Endothelial cell of umbilical vein (primary cell): ENCODE data around the gene PKP3. TPM values are rescaled to one million over a fixed set of nuclear protein-coding genes. Genes with fewer than 3 reads are reported as not detected.

ENCODE experiments used
- BruUV-seq: library from RNA; stranded (reverse); fragments of 400-500 nt; replicated peaks from 2 replicates; lab custom pipeline; 2021; lab: Mats Ljungman, UMichigan
- CTCF ChIA-PET: fragments of 300-600, 350-600 bp; sonication (Branson Sonifier 250); formaldehyde crosslinking; loops from one replicate; lab custom pipeline; 2021; ENCODE audit warnings: antibody characterized with exemption, inconsistent platforms; lab: Charles Lee
- POLR2A ChIA-PET: fragments of 300-600, 350-600 bp; sonication (Branson Sonifier 250); formaldehyde crosslinking; loops from one replicate; lab custom pipeline; 2021; ENCODE audit warnings: antibody characterized with exemption, inconsistent platforms; lab: Charles Lee
- DNase-seq: peaks from one replicate; pipeline ENCODE4 v3.0.0-alpha.2; 2011; ENCODE audit warnings: low read depth, low spot score
- FAIRE-seq: peaks from 2 replicates; lab custom pipeline; 2011; peaks lifted over from hg19 to GRCh38; lab: Jason Lieb, UNC
- H2AFZ ChIP-seq: 2 replicates; pipeline ENCODE4 v1.6.0; 2012; ENCODE audit warnings: low read depth, low read length, control low read depth, inconsistent platforms
- H3K27ac ChIP-seq: 2 replicates; pipeline ENCODE4 v1.5.1; 2011; ENCODE audit warnings: low read depth, mild to moderate bottlenecking, control low read depth, low read length, moderate library complexity; ENCODE audit not compliant: insufficient read depth
- H3K27me3 ChIP-seq, 2 experiments: 2 replicates each; pipeline versions ENCODE4 v1.6.0 to v1.6.1; 2011; ENCODE audit warnings: low read length in 2 of 2, mixed read lengths in 1 of 2; ENCODE audit not compliant: control insufficient read depth in 2 of 2, insufficient read depth in 2 of 2
- H3K36me3 ChIP-seq, 2 experiments: 2 replicates in 1 of 2; 3 replicates in 1 of 2; pipeline ENCODE4 v1.5.1; 2011; ENCODE audit warnings: low read length in 2 of 2, mild to moderate bottlenecking in 1 of 2, moderate library complexity in 1 of 2; ENCODE audit not compliant: control insufficient read depth in 2 of 2, insufficient read depth in 2 of 2; ENCODE audit errors: extremely low read depth in 1 of 2
- H3K4me1 ChIP-seq: 3 replicates; pipeline ENCODE4 v1.5.1; 2011; ENCODE audit warnings: mild to moderate bottlenecking, low read length; ENCODE audit not compliant: control insufficient read depth, insufficient read depth; ENCODE audit errors: extremely low read depth
- H3K4me2 ChIP-seq: 2 replicates; pipeline ENCODE4 v1.6.1; 2011; ENCODE audit warnings: low read length, control low read depth, mixed read lengths; ENCODE audit not compliant: insufficient read depth
- H3K4me3 ChIP-seq, 3 experiments: fragments of 200-600 bp in 1 of 3; sonication (generic), shearing (Covaris generic) in 1 of 3; replicated peaks in 1 of 3; 2 replicates each; pipeline ENCODE4 v1.5.1; 2011 to 2016; ENCODE audit warnings: control low read depth in 3 of 3, low read length in 3 of 3, mild to moderate bottlenecking in 2 of 3, inconsistent platforms in 1 of 3, low read depth in 1 of 3, moderate library complexity in 1 of 3; ENCODE audit not compliant: insufficient read depth in 1 of 3
- H3K79me2 ChIP-seq: 2 replicates; pipeline ENCODE4 v1.6.0; 2012; ENCODE audit warnings: low read length, inconsistent platforms; ENCODE audit not compliant: control insufficient read depth, insufficient read depth
- H3K9ac ChIP-seq: replicated peaks from 2 replicates; pipeline ENCODE3; 2011; ENCODE audit warnings: low read length, control low read depth; ENCODE audit not compliant: insufficient read depth; ENCODE audit errors: extremely low read depth
- H3K9me1 ChIP-seq: replicated peaks from 3 replicates; pipeline ENCODE4 v1.6.0; 2011; ENCODE audit warnings: mild to moderate bottlenecking, low read length; ENCODE audit not compliant: control insufficient read depth, insufficient read depth; ENCODE audit errors: extremely low read depth
- H3K9me3 ChIP-seq: replicated peaks from 2 replicates; pipeline ENCODE4 v1.5.1; 2012; ENCODE audit warnings: low read length, inconsistent platforms; ENCODE audit not compliant: control insufficient read depth, insufficient read depth
- H4K20me1 ChIP-seq: replicated peaks from 2 replicates; pipeline ENCODE3; 2011; ENCODE audit warnings: mild to moderate bottlenecking, low read length; ENCODE audit not compliant: control insufficient read depth, insufficient read depth; ENCODE audit errors: extremely low read depth
- CTCF ChIP-seq, 2 donors: IDR thresholded peaks; 1 replicate in 1 of 2; 2 replicates in 1 of 2; pipeline ENCODE4 v1.5.1; 2011; ENCODE audit warnings: low read length in 2 of 2, mild to moderate bottlenecking in 2 of 2, moderate library complexity in 2 of 2, control low read depth in 1 of 2, inconsistent platforms in 1 of 2, low read depth in 1 of 2; ENCODE audit not compliant: insufficient read depth in 1 of 2; ENCODE audit errors: extremely low read depth in 1 of 2
- EZH2 ChIP-seq: IDR thresholded peaks from 2 replicates; pipeline ENCODE4 v1.6.1; 2012; ENCODE audit warnings: borderline replicate concordance, low read depth, mild to moderate bottlenecking, moderate library complexity, low read length, inconsistent platforms; ENCODE audit not compliant: severe bottlenecking
- FOS ChIP-seq: IDR thresholded peaks from 2 replicates; pipeline ENCODE4 v1.6.1; 2011; ENCODE audit warnings: mild to moderate bottlenecking, low read length, moderate library complexity, borderline replicate concordance; ENCODE audit not compliant: insufficient read depth
- GATA2 ChIP-seq: IDR thresholded peaks from 2 replicates; pipeline ENCODE4 v1.7.0; 2011; ENCODE audit warnings: low read depth, mild to moderate bottlenecking, moderate library complexity, mixed read lengths, low read length; ENCODE audit not compliant: insufficient read length, insufficient read depth
- JUN ChIP-seq: IDR thresholded peaks from 2 replicates; pipeline ENCODE4 v1.6.1; 2011; ENCODE audit warnings: borderline replicate concordance, low read depth; ENCODE audit not compliant: insufficient read length, insufficient read depth
- MAX ChIP-seq: IDR thresholded peaks from 2 replicates; pipeline ENCODE4 v1.6.1; 2011; ENCODE audit not compliant: insufficient read depth, insufficient read length
- MYC ChIP-seq: IDR thresholded peaks from one replicate; pipeline ENCODE4 v1.6.1; 2011; ENCODE audit warnings: mild to moderate bottlenecking, low read depth, low read length
- POLR2A ChIP-seq: IDR thresholded peaks from 2 replicates; pipeline ENCODE4 v1.6.1; 2012; ENCODE audit warnings: low read depth, mild to moderate bottlenecking, control low read depth, low read length
- POLR2AphosphoS5 ChIP-seq: IDR thresholded peaks from 2 replicates; pipeline ENCODE4 v1.6.1; 2012; ENCODE audit warnings: low read depth, mild to moderate bottlenecking, control low read depth, low read length, moderate library complexity; ENCODE audit not compliant: insufficient read depth
- dilution Hi-C: fragments of 300-500 bp; cut with MboI; formaldehyde crosslinking; loops from one replicate; pipeline ENCODE4 v1.15.0; 2019; ENCODE audit warnings: low sequenced_read_pairs; ENCODE audit not compliant: extremely low pct_ligation_motif_present
- intact Hi-C: fragments of 100-400 bp; cut with micrococcal nuclease; formaldehyde crosslinking; loops from one replicate; pipeline ENCODE4 v1.10.0; 2022
- polyA plus RNA-seq, 4 experiments: library from polyadenylated mRNA; depleted of rRNA in 3 of 4; stranded (reverse) in 3 of 4; unstranded in 1 of 4; fragments of >200 nt; gene quantifications; 2 replicates each; pipeline versions ENCODE4 v1.2.1 to v1.2.3, GENCODE V29; 2011 to 2012; ENCODE audit warnings: missing spikeins in 1 of 4
- total RNA-seq: library from RNA; stranded (reverse); gene quantifications from 2 replicates; pipeline ENCODE4 v1.2.3, GENCODE V29; 2021

The PKP3 gene
- total and polyA plus RNA-seq, 2 donors (not counting 3 experiments of a cell fraction or from before 2014, with no cell fraction given): 0.27 to 0.59 TPM

GRCh38 chr11:416757-417621 is 23.0 kb downstream of the PKP3 start:
- Histone ChIP-seq H3K27me3 (no peaks in the 10 kb centered on the region), H3K79me2 (no peaks in the 10 kb centered on the region), H3K27ac (no peak overlapping the region), H3K9ac (peak overlapping the region; percentile 23), H3K4me1 (peaks cover 21% of the 10 kb centered on the region), H3K4me2 (peak overlapping the region; percentile 69), H3K4me3 (peak overlapping the region; percentile 20 to 40 (median 30)), H4K20me1 (no peaks in the 10 kb centered on the region), H2AFZ (peak overlapping the region; percentile 65), H3K9me1 (no peaks in the 10 kb centered on the region), H3K36me3 (no peaks in the 10 kb centered on the region), H3K9me3 (no peaks in the 10 kb centered on the region)
- intact Hi-C loops: no loop called here
- ChIA-PET POLR2A (interaction anchor here (0.7 kb wide), 1 partner anchor 10 kb away, joined by 3 read pairs; no protein-coding TSS in a partner anchor), CTCF (interaction anchor here (1.0 to 1.7 kb wide), 5 partner anchors 10 to 166 kb away, joined by 3 to 20 read pairs (median 5); no protein-coding TSS in a partner anchor)
- TF ChIP-seq FOS (no peak), POLR2AphosphoS5 (peak; percentile 55), POLR2A (peak; percentile 58), JUN (no peak), MAX (no peak), MYC (no peak), GATA2 (no peak), CTCF (IDR thresholded peaks at IDR 0.05; ENCODE audit: extremely low read depth in 1 of 2, insufficient read depth in 1 of 2, low read depth in 1 of 2, low read length in 2 of 2) (no peak), EZH2 (no peak)
- peak; percentile 18 for DNase-seq
- no TSS peak for BruUV-seq
- dilution Hi-C loops: no loop called here
- peak; percentile 12 for FAIRE-seq
